Body of pancreas (tissue), 4 donors: ENCODE measurements around the gene SNPH.

ENCODE experiments used
- POLR2A ChIP-seq, 3 donors: fragments of 450-650 bp; IDR thresholded peaks; one replicate each; pipeline ENCODE4 v1.6.1; 2016; ENCODE audit warnings: antibody characterized with exemption in 3 of 3, mild to moderate bottlenecking in 2 of 3
- TF ChIP-seq, protein P1 (sequence below), 7 experiments: fragments of 450-650 bp in 4 of 7; fragments of 200-600 bp in 3 of 7; sonication (generic) in 3 of 7; IDR thresholded peaks; one replicate each; pipeline ENCODE4 v1.5.1; 2016 to 2019; ENCODE audit warnings: antibody characterized with exemption in 7 of 7

DNA sequence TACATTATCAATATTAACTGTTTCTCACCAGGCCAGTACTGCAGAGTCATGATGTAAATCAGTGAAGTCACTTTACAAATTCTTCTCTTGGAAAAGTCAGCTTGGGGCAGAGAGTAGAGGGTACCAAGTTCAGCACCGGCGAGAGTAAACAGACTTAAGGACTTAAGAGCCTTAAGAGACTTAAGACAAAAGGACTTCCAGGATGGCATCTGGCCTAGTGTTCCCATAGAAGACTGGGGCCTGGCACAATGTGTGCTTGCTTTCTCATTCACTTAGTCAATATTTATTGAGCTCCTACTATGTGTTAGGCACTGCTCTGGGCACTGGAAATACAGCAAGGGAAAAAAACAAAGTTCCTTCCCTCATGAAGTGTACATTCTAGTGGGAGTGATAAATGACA is 1.4 kb upstream of the SNPH start:
- TF ChIP-seq, protein P1, sequence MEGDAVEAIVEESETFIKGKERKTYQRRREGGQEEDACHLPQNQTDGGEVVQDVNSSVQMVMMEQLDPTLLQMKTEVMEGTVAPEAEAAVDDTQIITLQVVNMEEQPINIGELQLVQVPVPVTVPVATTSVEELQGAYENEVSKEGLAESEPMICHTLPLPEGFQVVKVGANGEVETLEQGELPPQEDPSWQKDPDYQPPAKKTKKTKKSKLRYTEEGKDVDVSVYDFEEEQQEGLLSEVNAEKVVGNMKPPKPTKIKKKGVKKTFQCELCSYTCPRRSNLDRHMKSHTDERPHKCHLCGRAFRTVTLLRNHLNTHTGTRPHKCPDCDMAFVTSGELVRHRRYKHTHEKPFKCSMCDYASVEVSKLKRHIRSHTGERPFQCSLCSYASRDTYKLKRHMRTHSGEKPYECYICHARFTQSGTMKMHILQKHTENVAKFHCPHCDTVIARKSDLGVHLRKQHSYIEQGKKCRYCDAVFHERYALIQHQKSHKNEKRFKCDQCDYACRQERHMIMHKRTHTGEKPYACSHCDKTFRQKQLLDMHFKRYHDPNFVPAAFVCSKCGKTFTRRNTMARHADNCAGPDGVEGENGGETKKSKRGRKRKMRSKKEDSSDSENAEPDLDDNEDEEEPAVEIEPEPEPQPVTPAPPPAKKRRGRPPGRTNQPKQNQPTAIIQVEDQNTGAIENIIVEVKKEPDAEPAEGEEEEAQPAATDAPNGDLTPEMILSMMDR (IDR thresholded peaks at IDR 0.05), result no peak
- no peak for TF ChIP-seq POLR2A (IDR thresholded peaks at IDR 0.05)
